Right atrium auricular region (tissue), 2 donors: ENCODE data around the gene KRT75. TPM values are rescaled to one million over a fixed set of nuclear protein-coding genes. Genes with fewer than 3 reads are reported as not detected.

Experiments
- DNase-seq: peaks from one replicate; pipeline ENCODE4 v3.0.0-alpha.2; 2019; ENCODE audit warnings: low spot score
- H3K27ac ChIP-seq, 2 donors: fragments of 200-600 bp; sonication (generic); 1 replicate in 1 of 2; 2 replicates in 1 of 2; pipeline ENCODE4 v1.5.1; 2016 to 2019
- H3K27me3 ChIP-seq, 2 donors: fragments of 200-600 bp; sonication (generic); one replicate each; pipeline versions ENCODE4 v1.5.1 to v1.6.0; 2017 to 2019
- H3K36me3 ChIP-seq: fragments of 200-600 bp; sonication (generic); one replicate; pipeline ENCODE4 v1.5.1; 2016
- H3K4me1 ChIP-seq, 2 donors: fragments of 200-600 bp; sonication (generic); one replicate each; pipeline versions ENCODE4 v1.5.1 to v1.6.0; 2017 to 2019
- H3K4me3 ChIP-seq, 2 donors: fragments of 200-600 bp; sonication (generic); 1 replicate in 1 of 2; 2 replicates in 1 of 2; pipeline ENCODE4 v1.5.1; 2017 to 2019; ENCODE audit warnings: mild to moderate bottlenecking in 1 of 2, moderate library complexity in 1 of 2
- H3K9me3 ChIP-seq, 2 donors: fragments of 200-600 bp; sonication (generic); one replicate each; pipeline ENCODE4 v1.5.1; 2019
- CTCF ChIP-seq, 2 donors: fragments of 200-600 bp; sonication (generic); IDR thresholded peaks; one replicate each; pipeline ENCODE4 v1.5.1; 2019; ENCODE audit warnings: antibody characterized with exemption in 2 of 2
- total RNA-seq, 2 donors: library from RNA; depleted of rRNA; stranded (reverse); fragments of >200 nt; gene quantifications; one replicate each; pipeline ENCODE4 v1.1.0, GENCODE V29; 2016

KRT75 gene
- total RNA-seq, 2 donors from 2014 or later, result not detected

- no peak for TF ChIP-seq CTCF (IDR thresholded peaks at IDR 0.05)
- no peak for DNase-seq
- Histone ChIP-seq H3K4me3 (no peak overlapping the region), H3K27ac (no peak overlapping the region), H3K9me3 (no peaks in the 10 kb centered on the region), H3K27me3 (no peaks in the 10 kb centered on the region), H3K36me3 (no peaks in the 10 kb centered on the region), H3K4me1 (no peaks in the 10 kb centered on the region)
These were observed 29.2 kb downstream of the KRT75 start for GRCh38 chr12:52404951-52405350.

DNA sequence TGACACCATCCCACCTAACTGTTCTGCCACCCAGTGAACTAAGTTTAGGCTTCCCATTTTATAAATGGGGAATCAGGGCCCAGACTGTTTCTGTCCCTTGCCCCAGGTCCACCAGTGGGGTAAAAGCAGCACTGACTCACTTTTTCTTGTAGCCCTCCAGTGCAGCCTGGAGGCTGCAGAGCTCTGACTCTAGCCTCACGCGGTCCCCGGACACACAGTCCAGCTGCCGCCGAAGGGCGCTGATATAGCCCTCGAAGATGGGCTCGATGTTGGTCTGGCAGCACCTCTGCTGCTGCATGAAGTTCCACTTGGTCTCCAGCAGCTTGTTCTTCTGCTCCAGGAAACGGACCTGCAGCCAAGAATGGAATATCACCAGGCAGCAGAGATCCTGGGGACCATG, 30.6 kb downstream of the KRT75 start:
- H3K9me3 ChIP-seq, result no peaks in the 10 kb centered on the region
- no peak overlapping the region for H3K27ac ChIP-seq
- TF ChIP-seq CTCF (IDR thresholded peaks at IDR 0.05), result no peak
- no peaks in the 10 kb centered on the region for H3K27me3 ChIP-seq
- DNase-seq, result no peak
- H3K36me3 ChIP-seq, result no peaks in the 10 kb centered on the region
- no peaks in the 10 kb centered on the region for H3K4me1 ChIP-seq
- H3K4me3 ChIP-seq, result no peak overlapping the region

DNA sequence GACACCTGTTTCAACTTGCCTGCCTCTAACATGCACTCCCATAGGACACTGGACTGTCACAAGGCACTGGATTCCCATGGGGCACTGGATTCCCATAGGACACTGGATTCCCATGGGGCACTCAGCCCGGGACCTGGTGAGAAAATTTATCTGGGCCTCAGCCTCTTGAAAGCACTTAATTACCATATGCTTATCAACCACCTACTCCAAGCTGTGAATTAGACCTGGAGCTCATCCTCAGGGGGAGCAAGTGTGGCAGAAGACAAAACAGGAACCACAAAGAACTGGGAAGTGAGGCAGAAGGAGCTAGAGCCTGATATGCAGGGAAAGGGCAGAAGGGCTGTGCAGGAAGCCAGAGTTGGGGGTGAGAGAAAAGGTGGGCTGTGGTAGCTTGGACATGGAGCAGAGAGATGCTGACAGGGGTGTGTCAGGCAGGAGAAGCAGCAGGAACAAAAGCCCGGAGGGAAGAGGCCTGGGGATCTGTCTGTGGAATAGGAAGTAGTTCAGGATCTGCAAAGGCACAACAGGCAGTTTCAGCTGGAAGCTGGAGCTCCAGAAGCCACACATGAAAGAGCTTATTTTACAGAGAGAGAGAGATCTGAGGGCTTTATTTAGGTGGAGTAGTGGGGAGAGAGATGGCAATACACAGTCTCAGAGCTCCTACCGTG, 31.2 kb downstream of the KRT75 start:
- Histone ChIP-seq H3K36me3 (no peaks in the 10 kb centered on the region), H3K27ac (no peak overlapping the region), H3K4me3 (no peak overlapping the region), H3K27me3 (no peaks in the 10 kb centered on the region), H3K9me3 (no peaks in the 10 kb centered on the region), H3K4me1 (no peaks in the 10 kb centered on the region)
- no peak for TF ChIP-seq CTCF (IDR thresholded peaks at IDR 0.05)
- DNase-seq, result no peak

DNA sequence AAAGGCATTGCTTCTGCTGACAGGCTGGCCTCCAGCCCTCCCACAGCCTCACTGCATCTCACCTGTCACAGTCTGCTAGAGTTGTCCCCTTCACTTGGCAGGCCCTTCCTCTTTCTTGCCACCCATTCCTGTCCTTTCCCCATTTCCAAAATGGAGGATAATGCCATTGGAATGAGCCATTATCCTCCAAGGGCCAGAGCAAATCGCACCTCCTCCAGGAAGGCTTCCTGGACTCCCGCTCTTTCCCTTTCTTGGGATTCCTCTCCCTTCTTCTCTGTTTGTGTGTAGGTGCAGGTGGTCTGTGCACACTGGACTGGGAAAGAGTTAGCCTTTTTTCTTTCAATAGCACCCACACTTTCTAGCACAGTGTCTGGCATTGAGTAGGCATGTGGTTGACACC, 31.8 kb downstream of the KRT75 start:
- no peaks in the 10 kb centered on the region for H3K9me3 ChIP-seq
- H3K4me3 ChIP-seq, result no peak overlapping the region
- H3K27me3 ChIP-seq, result no peaks in the 10 kb centered on the region
- no peak for DNase-seq
- H3K27ac ChIP-seq, result no peak overlapping the region
- H3K4me1 ChIP-seq, result no peaks in the 10 kb centered on the region
- H3K36me3 ChIP-seq, result no peaks in the 10 kb centered on the region
- no peak for TF ChIP-seq CTCF (IDR thresholded peaks at IDR 0.05)

DNA sequence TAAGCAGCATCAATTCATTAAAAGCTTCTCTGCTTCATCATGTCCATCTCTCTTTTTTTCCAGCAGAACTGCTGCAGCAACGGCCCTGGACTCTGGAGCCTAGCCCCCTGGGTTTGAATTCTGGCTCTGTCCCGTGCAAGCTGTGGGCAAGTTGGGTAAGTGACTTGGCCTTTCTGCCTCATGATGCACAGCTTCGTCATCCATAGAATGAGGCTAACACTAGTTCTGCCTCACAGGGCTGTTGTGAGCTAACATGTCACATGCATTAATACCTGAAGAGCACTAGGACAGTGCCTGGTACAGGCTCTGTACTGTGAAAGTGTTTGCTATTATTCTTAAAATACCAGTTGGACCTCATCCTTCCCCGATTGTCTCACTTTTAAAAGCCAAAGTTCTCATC, 32.2 kb downstream of the KRT75 start:
- no peaks in the 10 kb centered on the region for H3K27me3 ChIP-seq
- H3K4me3 ChIP-seq, result no peak overlapping the region
- no peak for TF ChIP-seq CTCF (IDR thresholded peaks at IDR 0.05)
- no peak for DNase-seq
- no peaks in the 10 kb centered on the region for H3K4me1 ChIP-seq
- H3K36me3 ChIP-seq, result no peaks in the 10 kb centered on the region
- no peak overlapping the region for H3K27ac ChIP-seq
- H3K9me3 ChIP-seq, result no peaks in the 10 kb centered on the region

DNA sequence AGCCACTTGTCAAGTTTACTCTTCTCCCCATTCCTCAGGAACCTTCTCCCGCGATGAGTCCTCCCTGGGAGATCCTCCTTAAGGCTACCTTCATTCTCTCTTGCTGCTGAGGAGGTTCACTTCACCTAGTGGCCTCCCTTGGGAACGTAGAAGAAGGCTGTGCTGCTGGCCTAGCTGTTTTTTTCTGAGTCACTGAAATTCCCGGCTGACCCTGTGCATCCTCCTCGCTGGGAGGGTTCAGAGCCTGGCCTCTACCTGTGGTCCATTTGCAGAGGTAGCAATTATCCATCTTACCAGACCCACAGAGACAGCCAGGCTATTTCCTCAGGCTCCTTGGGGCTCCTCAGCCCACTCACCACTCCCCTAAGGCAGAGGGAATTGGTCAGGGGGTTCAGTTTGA, 32.6 kb downstream of the KRT75 start:
- Histone ChIP-seq H3K9me3 (no peaks in the 10 kb centered on the region), H3K27me3 (no peaks in the 10 kb centered on the region), H3K4me3 (no peak overlapping the region), H3K36me3 (no peaks in the 10 kb centered on the region), H3K27ac (no peak overlapping the region), H3K4me1 (no peaks in the 10 kb centered on the region)
- TF ChIP-seq CTCF (IDR thresholded peaks at IDR 0.05), result no peak
- DNase-seq, result no peak
